Natural killer cell (primary cell): Measurements from ENCODE around the gene ACTR1B. TPM values are rescaled to one million over a fixed set of nuclear protein-coding genes. Genes with fewer than 3 reads are reported as not detected.

Experiments used
- ATAC-seq, 3 donors: fragments of 150-1000 bp in 2 of 3; fragments of 200-7000 bp in 1 of 3; cut with Tn5 transposase; 1 replicate in 1 of 3; 2 replicates in 2 of 3; pipeline ENCODE4 v1.10.0; 2021; ENCODE audit warnings: mild to moderate bottlenecking in 2 of 3, moderate library complexity in 2 of 3
- DNase-seq, 2 donors: peaks; one replicate each; pipeline versions ENCODE4 v3.0.0 to v3.0.0-alpha.2; 2013 to 2021; ENCODE audit warnings: mixed read lengths in 1 of 2
- H3K27ac ChIP-seq: one replicate; pipeline ENCODE4 v1.5.1; 2013; ENCODE audit warnings: mild to moderate bottlenecking, low read length
- H3K27me3 ChIP-seq: one replicate; pipeline ENCODE4 v1.6.1; 2013; ENCODE audit warnings: low read length; ENCODE audit not compliant: control insufficient read depth, insufficient read depth
- H3K36me3 ChIP-seq: one replicate; pipeline ENCODE4 v1.6.1; 2013; ENCODE audit warnings: low read length; ENCODE audit not compliant: control insufficient read depth, insufficient read depth
- H3K4me1 ChIP-seq: one replicate; pipeline ENCODE4 v1.6.1; 2013; ENCODE audit warnings: low read length; ENCODE audit not compliant: control insufficient read depth, insufficient read depth
- H3K4me3 ChIP-seq: one replicate; pipeline ENCODE4 v1.5.1; 2013; ENCODE audit warnings: low read length
- H3K9me3 ChIP-seq: one replicate; pipeline ENCODE4 v1.6.1; 2013; ENCODE audit warnings: low read length; ENCODE audit not compliant: control insufficient read depth, insufficient read depth
- H3K27ac Mint-ChIP-seq, 2 donors: one replicate each; pipeline ENCODE4 v1.8.0; 2022; ENCODE audit warnings: mild to moderate bottlenecking in 2 of 2, mixed read lengths in 2 of 2, moderate library complexity in 1 of 2
- H3K27me3 Mint-ChIP-seq, 2 donors: one replicate each; pipeline ENCODE4 v1.8.0; 2022; ENCODE audit warnings: low read depth in 2 of 2, mixed read lengths in 2 of 2
- H3K36me3 Mint-ChIP-seq: one replicate; pipeline ENCODE4 v1.8.0; 2022; ENCODE audit warnings: mixed read lengths
- H3K4me1 Mint-ChIP-seq, 2 donors: one replicate each; pipeline ENCODE4 v1.8.0; 2022; ENCODE audit warnings: mixed read lengths in 2 of 2
- H3K4me3 Mint-ChIP-seq: one replicate; pipeline ENCODE4 v1.8.0; 2022; ENCODE audit warnings: mild to moderate bottlenecking, moderate library complexity, mixed read lengths
- H3K9me3 Mint-ChIP-seq, 2 donors: one replicate each; pipeline ENCODE4 v1.8.0; 2022; ENCODE audit warnings: mixed read lengths in 2 of 2
- WGBS: methylation state at CpG from one replicate; pipeline ENCODE4 v1.1.7; 2013; ENCODE audit warnings: missing lambda C conversion rate; ENCODE audit not compliant: insufficient coverage; 5-methylcytosine and 5-hydroxymethylcytosine counted together
- intact Hi-C: fragments of 100-400 bp; cut with micrococcal nuclease; formaldehyde crosslinking; loops from one replicate; pipeline ENCODE4 v1.14.2; 2022
- total RNA-seq, 4 donors: library from RNA; stranded (reverse); fragments of 120-200 nt in 1 of 4; gene quantifications; one replicate each; pipeline versions ENCODE4 v1.2.3 to v1.2.4, GENCODE V29; 2013 to 2022
- TF ChIP-seq, protein P1 (sequence below): fragments of 200-600 bp; IDR thresholded peaks from one replicate; pipeline ENCODE4 v1.8.0; 2022; ENCODE audit warnings: antibody characterized with exemption

ACTR1B gene
- total RNA-seq, 3 donors from 2014 or later (not counting 1 experiment from before 2014, with no cell fraction given) = 71.6 to 81.1 (median 73.1) TPM

DNA sequence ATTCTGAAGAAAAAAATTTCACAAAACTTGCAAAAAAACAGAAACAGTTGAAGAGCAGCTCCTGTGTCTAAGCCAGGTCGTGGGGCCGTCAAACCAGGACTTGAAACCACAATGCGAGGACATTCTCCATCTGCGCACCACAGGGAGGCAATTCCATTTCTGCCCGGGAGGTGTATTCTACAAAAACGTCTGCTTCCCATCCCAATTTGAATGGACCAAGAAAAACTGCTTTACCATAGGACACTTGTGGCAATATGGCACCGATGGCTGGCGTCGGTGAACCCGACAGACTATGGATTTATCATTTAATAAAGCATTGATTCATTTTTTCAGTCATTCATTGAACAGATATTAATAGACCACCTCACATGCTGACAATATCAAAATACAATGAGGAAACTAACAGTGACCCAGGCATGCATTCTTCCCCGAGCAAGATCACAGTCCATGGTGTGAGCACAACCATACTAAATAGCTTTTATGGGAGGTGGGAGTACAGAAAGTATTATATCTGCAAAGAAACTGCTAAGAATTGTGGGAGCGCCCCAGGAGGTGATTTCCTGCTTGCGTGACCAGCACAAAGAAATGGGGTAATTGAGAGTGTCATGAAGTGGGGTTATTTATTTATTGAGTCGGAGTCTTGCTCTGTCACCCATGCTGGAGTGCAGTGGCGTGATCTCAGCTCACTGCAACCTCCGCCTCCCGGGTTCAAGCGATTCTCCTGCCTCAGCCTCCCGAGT is 39.1 kb upstream of the ACTR1B start:
- H3K27ac Mint-ChIP-seq = no peak overlapping the region
- intact Hi-C loops = no loop called here

DNA sequence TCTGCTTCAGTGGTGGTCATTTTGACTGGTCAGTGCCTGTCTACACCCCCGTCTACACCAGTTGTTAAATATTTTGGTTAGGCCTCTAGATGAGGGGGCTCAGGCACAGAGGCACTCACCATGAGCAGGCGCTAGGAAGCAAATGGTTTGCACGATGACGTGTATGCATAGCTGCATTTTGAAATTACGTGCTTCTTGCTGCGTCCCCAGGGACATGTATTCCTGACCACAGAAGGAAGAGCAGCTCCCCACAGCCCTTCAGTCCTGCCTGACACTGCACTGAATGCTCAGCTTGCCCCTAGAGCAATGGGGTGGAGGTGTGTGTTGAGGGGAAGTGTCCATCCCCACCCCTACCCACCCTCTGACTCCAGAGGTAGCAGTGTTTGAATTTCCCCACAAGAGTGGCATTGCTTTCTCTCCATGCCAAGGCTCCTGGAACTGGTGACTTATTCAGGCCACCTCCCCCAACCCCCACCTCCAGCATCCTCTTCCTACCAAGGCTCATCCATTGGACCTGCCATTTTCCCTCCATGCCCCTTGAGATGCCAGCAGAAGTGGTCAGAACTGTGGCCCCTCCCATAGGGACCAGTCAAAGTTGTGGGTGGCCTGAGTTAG is 38.1 kb upstream of the ACTR1B start:
- TF ChIP-seq, protein P1, sequence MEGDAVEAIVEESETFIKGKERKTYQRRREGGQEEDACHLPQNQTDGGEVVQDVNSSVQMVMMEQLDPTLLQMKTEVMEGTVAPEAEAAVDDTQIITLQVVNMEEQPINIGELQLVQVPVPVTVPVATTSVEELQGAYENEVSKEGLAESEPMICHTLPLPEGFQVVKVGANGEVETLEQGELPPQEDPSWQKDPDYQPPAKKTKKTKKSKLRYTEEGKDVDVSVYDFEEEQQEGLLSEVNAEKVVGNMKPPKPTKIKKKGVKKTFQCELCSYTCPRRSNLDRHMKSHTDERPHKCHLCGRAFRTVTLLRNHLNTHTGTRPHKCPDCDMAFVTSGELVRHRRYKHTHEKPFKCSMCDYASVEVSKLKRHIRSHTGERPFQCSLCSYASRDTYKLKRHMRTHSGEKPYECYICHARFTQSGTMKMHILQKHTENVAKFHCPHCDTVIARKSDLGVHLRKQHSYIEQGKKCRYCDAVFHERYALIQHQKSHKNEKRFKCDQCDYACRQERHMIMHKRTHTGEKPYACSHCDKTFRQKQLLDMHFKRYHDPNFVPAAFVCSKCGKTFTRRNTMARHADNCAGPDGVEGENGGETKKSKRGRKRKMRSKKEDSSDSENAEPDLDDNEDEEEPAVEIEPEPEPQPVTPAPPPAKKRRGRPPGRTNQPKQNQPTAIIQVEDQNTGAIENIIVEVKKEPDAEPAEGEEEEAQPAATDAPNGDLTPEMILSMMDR = no peak
- no peak overlapping the region for H3K27ac Mint-ChIP-seq
- Histone ChIP-seq H3K36me3 (no peaks in the 10 kb centered on the region), H3K27ac (no peak overlapping the region), H3K9me3 (no peaks in the 10 kb centered on the region), H3K4me1 (no peaks in the 10 kb centered on the region), H3K4me3 (no peak overlapping the region), H3K27me3 (no peaks in the 10 kb centered on the region)
- no peak for DNase-seq
- no peak for ATAC-seq
- H3K27me3 Mint-ChIP-seq = peaks cover 4 to 10% of the 10 kb centered on the region in 2 donors
- H3K9me3 Mint-ChIP-seq = no peaks in the 10 kb centered on the region
- WGBS = 84% methylated on average over 6 of the region's 6 CpGs
- intact Hi-C loops = loop anchor here (2.0 kb wide), 1 partner anchor 683 kb away; no protein-coding TSS in a partner anchor
- no peak overlapping the region for H3K4me3 Mint-ChIP-seq
- H3K4me1 Mint-ChIP-seq = peaks cover 4% of the 10 kb centered on the region in 2 donors
- H3K36me3 Mint-ChIP-seq = no peaks in the 10 kb centered on the region

More for the DNA sequence above, 39.1 kb upstream of the ACTR1B start:
- 94% methylated on average over 14 of the region's 19 CpGs for WGBS
- H3K4me1 ChIP-seq = no peaks in the 10 kb centered on the region
- H3K27ac ChIP-seq = no peak overlapping the region
- Mint-ChIP-seq H3K4me1 (no peaks in the 10 kb centered on the region), H3K4me3 (no peak overlapping the region), H3K9me3 (no peaks in the 10 kb centered on the region), H3K36me3 (no peaks in the 10 kb centered on the region), H3K27me3 (peaks cover 4 to 10% of the 10 kb centered on the region in 2 donors)
- no peak for ATAC-seq
- no peak overlapping the region for H3K4me3 ChIP-seq
- TF ChIP-seq, protein P1 = no peak
- H3K27me3 ChIP-seq = no peaks in the 10 kb centered on the region
- no peak for DNase-seq
- no peaks in the 10 kb centered on the region for H3K36me3 ChIP-seq
- no peaks in the 10 kb centered on the region for H3K9me3 ChIP-seq

DNA sequence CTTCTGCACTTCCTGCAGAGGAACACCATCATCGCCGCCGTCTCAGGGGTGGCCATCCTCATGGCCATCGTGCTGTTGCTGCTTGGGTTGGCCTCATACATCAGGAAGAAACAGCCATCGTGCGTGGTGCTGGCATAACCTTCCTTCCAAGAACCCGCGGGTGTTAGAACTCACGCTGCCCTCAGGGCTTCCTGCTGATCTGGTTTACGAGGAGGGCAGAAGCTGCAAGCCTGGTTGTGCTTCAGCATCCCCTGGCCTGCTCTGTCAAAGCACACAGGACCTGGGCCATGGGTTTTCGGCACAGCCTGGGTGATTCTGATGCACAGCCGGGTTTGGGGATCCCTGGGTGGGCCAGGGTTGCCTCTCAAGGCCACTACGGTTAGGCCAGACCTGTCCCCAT is 37.3 kb upstream of the ACTR1B start:
- no peak for ATAC-seq
- DNase-seq = no peak

More for the DNA sequence above, 37.3 kb upstream of the ACTR1B start:
- intact Hi-C loops = loop anchor here (2.0 kb wide), 1 partner anchor 684 kb away; no protein-coding TSS in a partner anchor
- H3K27ac ChIP-seq = no peak overlapping the region
- Mint-ChIP-seq H3K36me3 (no peaks in the 10 kb centered on the region), H3K27me3 (peaks cover 4 to 10% of the 10 kb centered on the region in 2 donors), H3K4me3 (no peak overlapping the region), H3K4me1 (peaks cover 4 to 5% of the 10 kb centered on the region in 2 donors), H3K9me3 (no peaks in the 10 kb centered on the region), H3K27ac (no peak overlapping the region)
- WGBS = 78% methylated on average over 13 of the region's 13 CpGs
- TF ChIP-seq, protein P1 = no peak
- no peaks in the 10 kb centered on the region for H3K4me1 ChIP-seq
- no peak overlapping the region for H3K4me3 ChIP-seq
- no peaks in the 10 kb centered on the region for H3K36me3 ChIP-seq
- no peaks in the 10 kb centered on the region for H3K27me3 ChIP-seq
- H3K9me3 ChIP-seq = no peaks in the 10 kb centered on the region
